ENCODE data around the gene METTL25.
"Not testable (repeated sequence)": the region's sequence is repeated elsewhere in the genome, so short reads cannot be mapped to it uniquely, and the experiment has no call there.

METTL25 gene

GRCh38 chr12:82358200-82359114, at the start of gene METTL25, which contains the start of gene CCDC59:
METTL25 (plus strand) TSS chr12:82358529; CDS start chr12:82358566, 37 bp downstream.
CCDC59 (minus strand) TSS chr12:82358387; CDS start chr12:82358376, 11 bp downstream.
- DNase-seq: peak; percentile 83

- no peak for DNase-seq
Observed at GRCh38 chr12:82314406-82314892, 43.9 kb upstream of the METTL25 start.

- no peak for DNase-seq
Observed at GRCh38 chr12:82319276-82319675, 39.1 kb upstream of the METTL25 start.

- no peak for DNase-seq
Observed at GRCh38 chr12:82325540-82326336, 32.6 kb upstream of the METTL25 start.

GRCh38 chr12:82326905-82327503, 31.3 kb upstream of the METTL25 start:
- no peak for DNase-seq

GRCh38 chr12:82327861-82328260, 30.5 kb upstream of the METTL25 start:
- DNase-seq: no peak

GRCh38 chr12:82329508-82329907, 28.8 kb upstream of the METTL25 start:
- DNase-seq: no peak

GRCh38 chr12:82350161-82350560, 8.2 kb upstream of the METTL25 start:
- no peak for DNase-seq

GRCh38 chr12:82351390-82351789, 6.9 kb upstream of the METTL25 start:
- DNase-seq: no peak

- no peak for DNase-seq
Observed at GRCh38 chr12:82357340-82357739, 989 bp upstream of the METTL25 start.

- DNase-seq: no peak
Observed at GRCh38 chr12:82357845-82358199, 507 bp upstream of the METTL25 start.

GRCh38 chr12:82359115-82359478, 768 bp downstream of the METTL25 start:
- DNase-seq: no peak

GRCh38 chr12:82360834-82361233, 2.5 kb downstream of the METTL25 start:
- DNase-seq: not testable (repeated sequence)

GRCh38 chr12:82361461-82361915, 3.2 kb downstream of the METTL25 start:
- no peak for DNase-seq

GRCh38 chr12:82363990-82364389, 5.7 kb downstream of the METTL25 start:
- DNase-seq: no peak

GRCh38 chr12:82366197-82366596, 7.9 kb downstream of the METTL25 start:
- no peak for DNase-seq

GRCh38 chr12:82375201-82375600, 16.9 kb downstream of the METTL25 start:
- no peak for DNase-seq

GRCh38 chr12:82378997-82379396, 20.7 kb downstream of the METTL25 start:
- DNase-seq: no peak

- no peak for DNase-seq
Observed at GRCh38 chr12:82383930-82384552, 25.7 kb downstream of the METTL25 start.

GRCh38 chr12:82398879-82399278, 40.5 kb downstream of the METTL25 start:
- DNase-seq: no peak

- no peak for DNase-seq
Observed at GRCh38 chr12:82400819-82401218, 42.5 kb downstream of the METTL25 start.

- no peak for DNase-seq
Observed at GRCh38 chr12:82406651-82407050, 48.3 kb downstream of the METTL25 start.

GRCh38 chr12:82407481-82407880, 49.2 kb downstream of the METTL25 start:
- DNase-seq: no peak
